GM21529 (cell line): Measurements from ENCODE around the gene RIN2.
A peak's percentile ranks its signal among the peaks of the same experiment; 100 is the strongest.

ENCODE experiments used
- ATAC-seq: cut with Tn5 transposase; IDR thresholded peaks from one replicate; pipeline ENCODE4 v1.9.1; 2021; ENCODE audit not compliant: unreplicated experiment

The RIN2 gene

DNA sequence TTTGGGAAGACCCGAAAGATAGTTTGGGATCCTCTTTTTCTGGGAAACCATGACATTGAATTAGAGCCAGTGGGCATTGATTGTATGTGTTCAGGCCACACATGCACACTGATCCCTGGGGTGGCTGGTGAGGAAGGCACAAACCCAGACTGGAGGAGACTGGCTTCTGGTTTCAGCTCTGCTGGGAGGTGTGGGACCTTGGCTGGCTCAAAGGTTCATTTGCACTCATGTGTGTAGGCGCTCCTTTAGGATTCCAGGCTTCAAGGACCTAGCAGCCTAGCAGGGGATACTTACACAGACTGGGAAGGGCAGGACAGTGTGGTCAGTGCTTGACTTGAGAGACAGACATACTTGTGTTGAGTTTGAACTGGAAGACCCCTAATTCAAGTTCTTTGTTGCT lies 7.2 kb downstream of the RIN2 start:
- no peak for ATAC-seq

DNA sequence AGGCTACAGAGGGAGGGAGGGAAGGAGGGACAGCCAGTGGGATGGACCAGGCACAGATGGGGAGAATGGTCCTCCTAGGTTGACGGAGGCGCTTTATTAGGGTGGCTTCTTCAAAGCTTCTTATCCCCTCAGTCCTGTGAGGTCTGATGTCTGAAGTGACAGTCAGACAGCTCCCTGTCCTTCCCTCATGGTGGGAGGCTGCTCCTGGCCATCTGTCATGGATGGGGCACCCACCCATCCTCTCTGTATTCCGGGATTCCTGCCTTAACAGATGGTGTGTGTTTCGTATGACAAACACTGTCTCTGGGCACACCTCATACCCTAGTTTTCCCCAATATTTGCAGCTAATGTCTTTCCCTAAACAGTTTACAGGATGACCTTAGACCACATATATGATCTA lies 7.9 kb downstream of the RIN2 start:
- ATAC-seq: no peak

DNA sequence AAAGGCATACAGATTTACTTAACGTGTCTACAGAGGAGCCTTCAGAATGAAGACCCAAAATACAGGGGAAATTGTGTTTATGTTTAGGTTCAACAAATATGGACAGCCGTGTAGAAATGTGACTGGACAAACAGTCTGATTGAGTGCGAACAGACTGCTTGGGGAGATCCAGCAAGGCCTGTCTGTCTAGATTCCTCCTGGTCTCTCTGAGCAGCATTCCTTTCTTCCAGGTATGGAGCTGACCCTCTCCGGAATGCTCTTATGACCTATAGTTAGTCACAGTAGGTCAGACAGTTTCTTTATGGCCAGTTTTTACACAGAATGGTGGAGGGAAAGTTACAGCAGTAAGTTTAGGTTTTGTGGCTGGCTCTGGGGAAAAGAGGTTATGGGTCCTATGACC lies 9.0 kb downstream of the RIN2 start:
- no peak for ATAC-seq

DNA sequence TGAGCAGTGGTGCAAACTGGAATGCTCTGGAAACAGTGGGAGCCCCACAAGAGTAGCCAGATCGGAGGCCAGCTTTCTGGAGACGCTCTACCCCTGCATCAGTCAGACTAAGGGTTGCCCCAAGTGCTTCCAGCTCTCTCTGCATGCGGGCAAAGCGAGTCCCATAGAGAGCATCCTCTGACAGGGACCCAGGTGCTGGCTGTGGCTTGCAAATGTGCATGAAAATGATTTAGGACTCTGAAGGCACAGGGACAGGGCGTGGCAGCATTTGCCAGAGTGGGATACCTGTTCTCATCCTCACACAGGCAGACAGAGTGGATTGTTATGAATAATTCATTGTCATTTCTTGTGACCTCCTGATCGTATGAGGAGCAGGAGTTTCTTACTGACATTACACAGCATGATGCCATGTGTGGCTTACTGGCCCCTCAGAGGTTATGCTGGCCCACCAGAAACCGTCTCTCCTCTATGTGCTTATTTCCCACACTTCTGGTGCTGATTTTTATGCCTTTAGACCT lies 10.3 kb downstream of the RIN2 start:
- no peak for ATAC-seq

DNA sequence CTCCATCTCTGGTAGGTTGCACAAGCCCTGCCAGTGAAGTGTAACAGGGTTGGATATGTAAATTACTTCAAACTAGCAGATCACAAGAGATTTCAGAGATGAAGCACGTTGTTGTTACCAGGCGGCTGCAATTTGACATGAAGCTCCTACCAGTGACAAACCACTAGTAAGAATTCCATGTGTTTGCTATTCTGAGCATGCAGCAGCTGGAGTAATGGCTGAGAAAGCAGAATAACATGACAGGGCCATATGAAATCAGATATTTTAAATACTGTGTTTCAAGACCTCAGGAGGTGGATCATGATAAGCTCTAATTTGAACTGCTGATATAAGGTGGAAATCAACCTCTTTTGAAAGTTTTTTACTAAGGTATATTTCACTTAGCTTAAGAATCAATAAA lies 11.4 kb downstream of the RIN2 start:
- ATAC-seq: no peak

DNA sequence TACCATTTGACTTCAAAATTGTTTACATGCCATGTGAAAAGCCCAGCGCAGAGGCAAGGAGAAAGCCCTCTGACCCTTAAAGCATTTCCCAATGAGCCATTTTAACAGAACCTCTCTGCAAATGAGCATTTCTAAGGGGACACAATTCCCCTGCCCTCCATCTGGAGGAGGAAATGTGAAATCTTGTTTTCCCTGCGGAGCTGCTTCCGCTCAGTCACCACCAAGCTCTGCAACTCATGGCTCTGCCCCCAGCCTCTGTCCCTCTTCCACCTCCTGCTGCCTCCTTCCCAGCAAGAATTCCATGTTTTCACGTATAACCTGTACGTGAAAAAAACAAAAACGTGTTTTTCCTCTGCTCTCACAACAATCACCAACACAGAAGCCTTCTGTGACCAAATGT lies 12.3 kb downstream of the RIN2 start:
- ATAC-seq: no peak

DNA sequence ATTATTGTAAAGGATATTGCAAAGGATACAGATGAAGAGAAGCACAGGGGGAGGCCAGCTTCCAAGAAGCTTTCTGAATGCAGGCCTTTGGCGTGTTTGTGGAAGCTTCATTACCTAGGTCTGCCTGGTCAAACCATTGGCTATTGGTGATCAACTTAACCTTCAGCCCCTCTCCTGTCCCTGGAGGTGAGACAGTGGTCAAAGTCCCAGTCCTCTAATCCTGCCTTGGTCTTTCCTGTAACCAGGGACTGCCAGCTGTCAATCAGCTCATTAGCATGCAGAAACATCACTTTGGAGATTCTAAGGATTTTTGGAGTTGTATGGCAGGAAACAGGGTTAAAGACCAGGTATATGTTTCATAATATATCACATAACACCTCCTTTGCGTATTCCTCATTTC lies 13.0 kb downstream of the RIN2 start:
- ATAC-seq: no peak

DNA sequence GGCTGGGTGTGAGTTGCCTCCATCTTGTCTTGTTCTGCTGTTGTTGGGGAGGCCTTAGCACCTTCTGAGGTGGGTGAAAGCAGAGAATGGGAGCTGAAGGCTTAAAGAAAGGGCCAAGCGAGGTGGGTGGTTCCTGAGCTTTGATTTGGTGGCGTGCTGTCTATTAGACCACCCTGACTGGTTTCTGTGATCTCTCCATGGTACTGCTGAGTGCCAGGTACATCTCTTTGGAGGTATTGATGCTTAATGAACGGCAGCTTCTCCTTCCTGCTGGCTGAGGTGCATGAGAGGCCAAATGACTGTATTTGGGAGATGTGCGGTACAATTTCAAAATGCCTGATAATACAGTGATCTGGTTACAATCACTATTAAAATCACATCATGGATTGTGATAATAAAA lies 15.4 kb downstream of the RIN2 start:
- no peak for ATAC-seq

DNA sequence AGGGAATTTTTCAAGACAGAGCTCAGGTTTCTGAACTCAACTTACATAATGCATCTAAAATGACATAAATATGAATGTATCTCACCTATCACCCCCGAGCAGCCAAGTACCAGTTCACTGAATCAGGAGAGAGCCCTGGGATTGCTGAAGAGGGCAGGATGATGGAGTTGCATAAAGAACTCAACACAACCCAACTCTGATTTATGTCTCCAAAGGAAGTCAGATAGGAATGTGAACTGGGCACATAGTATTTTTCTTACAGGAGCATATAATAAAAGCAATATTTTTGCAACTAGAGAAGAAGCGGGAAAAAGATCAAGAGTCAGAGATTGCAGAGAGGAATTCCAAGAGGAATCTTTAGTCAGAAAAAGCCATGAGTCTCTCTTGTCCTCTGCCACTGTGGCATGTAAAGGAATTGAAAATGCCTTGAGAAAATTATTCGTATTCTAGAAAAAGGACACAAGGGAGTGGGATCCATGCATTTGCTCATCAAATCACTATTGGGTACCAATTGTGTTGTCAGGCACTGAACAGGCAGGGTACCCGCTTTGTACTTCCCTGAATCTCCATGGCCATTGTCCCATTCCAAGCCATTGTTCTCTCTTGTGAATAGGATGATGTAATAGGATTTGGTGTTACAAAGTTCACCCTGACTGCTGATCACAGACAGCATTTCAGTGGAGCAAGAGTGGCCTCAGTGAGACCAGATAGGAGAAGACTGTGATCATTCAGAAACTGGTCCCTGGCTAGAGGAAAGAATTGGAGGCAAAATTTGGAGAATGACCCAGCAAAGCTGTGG lies 16.3 kb downstream of the RIN2 start:
- no peak for ATAC-seq

DNA sequence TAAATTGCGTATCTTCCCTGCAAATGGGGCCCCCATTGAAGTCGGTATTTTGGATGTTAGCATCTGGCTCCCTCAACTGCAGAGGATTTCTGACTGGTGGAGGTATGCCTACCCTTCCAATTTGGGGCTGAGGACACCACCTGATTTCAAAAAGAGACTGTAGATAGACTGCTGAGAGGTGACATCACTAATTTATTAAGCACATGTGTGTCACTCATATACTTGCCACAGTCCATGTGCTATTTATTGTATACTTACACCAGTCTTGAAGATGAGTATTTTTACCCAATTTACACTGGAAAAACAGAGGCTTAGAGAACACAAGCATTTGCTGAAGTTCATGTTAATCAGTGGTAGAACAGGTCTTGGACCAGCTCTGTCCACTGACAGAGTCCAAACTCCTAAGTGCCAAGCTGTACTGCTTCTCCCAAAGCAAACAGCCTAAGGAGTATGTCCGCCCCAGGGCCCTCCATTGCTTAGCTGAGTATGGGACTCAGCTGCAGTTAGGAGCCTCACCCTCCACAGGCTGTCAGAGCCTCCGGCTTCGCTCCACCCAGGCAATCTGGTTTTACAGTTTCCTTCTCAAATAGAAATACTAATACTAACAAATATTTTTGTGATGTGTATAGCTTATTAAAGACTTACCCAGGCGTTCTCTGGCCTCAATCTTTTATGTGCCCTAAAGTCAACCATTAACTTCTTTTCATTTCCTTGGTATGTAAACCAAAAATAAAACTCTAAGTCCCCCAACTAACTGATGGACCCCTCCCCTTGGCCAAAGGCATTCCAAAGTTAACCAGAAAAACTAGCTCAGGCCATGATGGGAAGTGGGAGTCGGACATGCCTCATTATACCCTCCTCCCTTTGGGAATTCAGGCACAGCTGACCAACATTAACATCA lies 17.5 kb downstream of the RIN2 start:
- no peak for ATAC-seq

DNA sequence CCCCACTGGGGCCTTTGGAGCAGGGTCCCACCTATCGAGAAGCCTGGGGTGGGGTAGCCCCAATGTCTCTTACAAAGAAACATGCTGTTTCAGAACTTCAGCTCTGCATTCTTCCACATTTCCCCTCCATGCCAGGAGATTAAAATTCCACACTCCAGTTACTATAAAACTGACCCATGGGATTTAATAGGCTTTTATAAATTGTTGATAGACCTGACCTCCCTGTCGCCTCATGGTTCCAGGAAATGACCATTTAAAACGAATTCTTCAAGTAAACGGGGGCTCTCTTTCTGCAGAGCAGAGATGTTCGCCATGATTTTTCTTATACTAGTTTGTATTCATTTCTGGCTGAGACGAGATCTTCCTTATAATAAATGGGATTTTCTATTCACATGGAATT lies 19.3 kb downstream of the RIN2 start:
- no peak for ATAC-seq

DNA sequence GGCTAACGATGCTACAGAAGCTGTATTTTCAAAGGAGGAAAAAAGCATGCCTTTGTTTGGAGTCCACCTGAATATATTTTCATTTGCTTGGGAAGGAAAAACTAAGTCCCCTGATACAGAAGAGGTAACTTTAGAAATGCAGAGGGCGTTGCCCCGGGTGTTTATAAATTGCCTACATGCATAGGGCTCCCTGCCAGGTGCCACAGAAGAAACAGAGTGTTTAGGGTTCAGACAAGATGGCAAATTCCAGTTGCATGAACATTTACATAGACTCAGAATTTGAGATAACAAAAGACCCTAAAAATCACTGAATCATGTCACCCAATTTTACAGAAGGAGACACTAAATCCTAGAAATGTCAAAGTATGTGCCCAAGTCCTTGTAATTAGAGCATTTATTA lies 19.9 kb downstream of the RIN2 start:
- no peak for ATAC-seq

DNA sequence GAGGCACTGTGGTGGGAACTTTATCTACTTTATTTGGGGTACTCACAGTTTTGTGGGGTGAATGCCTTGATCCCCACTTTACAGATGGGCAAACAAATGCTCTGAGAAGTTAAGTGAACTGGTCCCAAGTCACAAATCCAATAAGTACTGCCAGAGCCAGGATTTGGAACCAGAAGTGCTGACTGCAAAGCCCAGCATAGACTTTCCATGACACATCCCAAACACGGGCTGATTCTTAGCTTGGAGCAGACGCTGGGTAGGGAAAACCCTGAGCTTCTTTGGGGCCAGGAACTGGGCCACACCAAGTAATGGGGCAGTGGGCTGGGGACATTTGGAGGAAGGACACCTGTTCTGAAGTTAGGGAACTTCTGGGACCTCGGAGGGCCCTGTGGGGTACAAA lies 20.3 kb downstream of the RIN2 start:
- no peak for ATAC-seq

DNA sequence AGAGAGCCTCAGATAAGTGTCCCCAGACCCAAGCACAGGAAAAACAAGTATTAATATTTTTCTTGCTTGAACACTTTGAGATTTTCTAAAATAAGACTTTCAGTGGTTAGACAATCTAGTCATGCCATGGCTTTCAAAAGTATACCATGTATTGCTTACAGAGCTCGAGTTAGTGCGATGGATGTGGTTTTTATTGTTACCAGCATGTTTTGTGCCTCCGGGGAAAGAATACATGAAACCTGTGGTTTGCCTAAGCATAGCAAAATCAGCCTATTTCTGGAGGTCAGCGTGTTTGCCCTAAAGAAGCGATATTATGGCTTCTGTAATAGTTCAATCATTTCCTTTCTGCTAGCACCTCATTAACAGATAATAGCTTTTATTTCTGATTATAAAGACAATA lies 21.6 kb downstream of the RIN2 start:
- ATAC-seq: peak; percentile 77

DNA sequence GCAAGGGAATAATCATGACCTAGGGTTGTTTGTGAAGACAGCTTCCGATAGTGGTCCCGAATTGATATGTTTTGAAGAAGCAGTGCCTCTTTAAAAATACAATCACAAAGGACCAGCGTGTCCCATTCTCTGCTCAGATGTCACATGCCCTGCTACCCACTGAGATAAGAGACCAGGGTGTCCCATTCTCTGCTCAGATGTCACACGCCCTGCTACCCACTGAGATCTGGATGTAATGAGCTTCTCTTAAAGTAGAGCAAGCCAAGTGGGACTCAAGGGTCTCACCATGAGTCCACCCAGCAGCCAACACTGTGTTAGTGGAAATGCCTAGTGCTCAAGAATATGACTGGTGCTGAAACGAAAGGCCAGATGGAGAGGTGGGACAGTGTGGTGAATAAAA lies 22.2 kb downstream of the RIN2 start:
- no peak for ATAC-seq

DNA sequence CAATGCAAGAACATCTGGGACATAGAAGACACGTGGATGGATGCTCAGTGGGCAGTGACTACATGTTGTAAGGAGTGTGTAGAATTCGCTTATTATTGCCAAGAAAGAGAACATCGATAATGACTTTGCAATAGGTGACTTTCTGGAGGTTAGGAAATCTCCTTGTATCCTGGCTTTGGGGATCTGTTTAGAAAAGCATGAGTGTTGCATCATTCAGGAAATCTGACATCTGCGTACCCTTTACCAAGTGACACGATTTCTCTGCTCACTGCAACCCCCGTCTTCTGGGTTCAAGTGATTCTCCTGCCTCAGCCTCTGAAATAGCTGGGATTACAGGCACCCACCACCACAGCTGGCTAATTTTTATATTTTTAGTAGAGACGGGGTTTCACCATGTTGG lies 23.2 kb downstream of the RIN2 start:
- no peak for ATAC-seq

DNA sequence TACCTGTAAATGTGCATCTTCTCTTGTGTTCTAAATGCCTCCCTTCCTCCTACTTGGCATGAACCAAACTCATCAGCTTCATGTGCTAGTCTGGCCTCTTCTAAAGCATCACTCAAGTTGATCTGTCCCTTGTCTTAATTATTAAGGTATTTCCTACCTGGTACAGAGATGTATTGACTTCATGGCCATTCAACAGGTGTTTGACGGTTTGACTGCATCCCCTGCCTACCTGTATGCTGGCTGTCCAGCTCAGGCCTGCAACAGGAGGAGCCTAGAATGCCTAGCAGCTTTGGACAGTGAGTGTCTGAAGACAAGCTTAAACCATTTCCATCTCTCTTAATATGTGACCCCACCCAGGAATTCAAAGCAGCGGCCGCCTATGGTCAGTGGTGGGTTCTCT lies 24.6 kb downstream of the RIN2 start:
- ATAC-seq: no peak

DNA sequence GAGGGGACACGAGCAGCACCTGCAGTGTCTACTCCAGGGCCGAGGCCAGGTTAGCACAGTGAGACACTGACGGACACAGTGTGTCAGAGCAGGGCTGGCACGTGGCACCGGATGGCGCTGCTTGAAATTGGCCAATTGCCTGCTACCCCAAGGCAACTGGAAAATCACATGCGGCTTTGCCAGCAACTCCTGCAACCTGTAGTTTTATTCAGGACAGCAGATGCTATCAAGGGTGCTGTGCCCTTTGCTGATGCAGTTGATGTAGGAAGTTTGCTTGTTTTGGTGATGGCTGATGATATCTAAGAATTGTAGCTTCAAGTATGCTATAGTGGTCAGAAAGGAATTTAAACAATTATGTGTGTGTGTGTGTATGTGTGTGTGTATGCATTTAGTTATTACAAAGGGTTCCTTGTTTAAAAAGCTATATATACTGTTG lies 25.9 kb downstream of the RIN2 start:
- ATAC-seq: no peak

DNA sequence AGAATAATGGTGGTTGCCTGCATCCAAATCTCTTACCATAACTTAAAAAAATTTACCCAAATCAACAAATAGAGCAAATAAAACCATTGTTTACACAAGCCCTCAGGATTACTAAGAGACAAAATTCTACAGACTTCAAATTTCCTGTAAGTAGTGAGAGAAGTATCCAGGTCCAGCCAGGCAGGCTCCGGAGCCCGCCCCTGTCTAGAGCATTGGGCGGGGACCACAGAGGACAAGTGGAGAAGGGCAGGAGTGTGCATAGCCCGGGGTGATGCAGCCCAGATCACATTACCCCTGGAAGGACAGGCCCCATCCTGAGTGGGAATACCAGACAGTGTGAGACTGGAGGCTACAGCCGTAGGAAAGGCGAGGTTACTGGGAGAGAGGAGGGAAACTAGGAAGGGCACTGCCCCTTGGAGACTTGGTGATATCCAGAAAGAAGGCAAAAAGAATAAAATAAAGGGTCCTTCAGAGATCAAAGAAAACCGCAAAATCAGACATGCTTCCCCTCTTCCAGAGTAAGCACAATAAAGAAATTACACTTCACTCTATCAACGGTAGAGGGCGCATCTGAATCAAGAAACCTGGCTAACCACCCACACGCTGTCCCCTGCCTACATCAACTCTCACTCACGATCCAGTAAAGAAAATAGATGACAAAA lies 26.6 kb downstream of the RIN2 start:
- ATAC-seq: peak; percentile 61

DNA sequence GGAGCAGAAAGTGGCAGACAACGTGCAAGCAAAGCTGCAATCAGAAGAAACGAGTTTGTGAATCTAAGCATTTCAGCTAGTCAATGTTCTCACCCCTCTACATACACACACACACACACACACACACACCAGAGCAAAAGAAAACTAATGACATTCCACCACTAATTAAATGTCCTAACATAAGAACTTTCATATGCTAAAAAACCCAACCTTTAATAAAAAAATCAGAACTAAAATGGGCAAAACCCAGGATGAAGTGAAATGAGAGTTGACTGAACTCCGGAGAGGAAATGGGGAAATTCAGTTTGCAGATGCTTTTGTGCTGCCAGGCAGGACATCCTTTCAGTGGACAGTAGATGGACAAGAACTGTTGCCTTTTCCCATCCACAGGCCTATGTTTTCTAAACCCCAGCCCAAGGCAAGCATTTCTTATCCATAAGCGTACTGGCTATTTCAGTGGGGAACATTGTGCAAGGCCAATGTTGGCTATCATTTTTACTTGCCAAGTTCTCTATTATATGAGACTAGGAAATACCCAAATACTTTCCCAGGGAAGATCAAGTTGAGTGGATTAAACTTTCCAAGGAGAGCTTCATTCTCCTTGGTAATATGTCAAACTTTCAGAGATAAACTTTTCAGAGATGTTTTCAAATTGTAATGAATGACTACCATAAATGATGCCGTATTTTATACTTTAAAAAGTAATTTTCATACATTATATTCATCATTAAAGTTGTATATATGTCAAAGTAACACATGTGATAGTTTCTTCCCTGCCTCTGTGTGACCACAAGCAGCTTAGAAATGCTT lies 27.3 kb downstream of the RIN2 start:
- no peak for ATAC-seq

DNA sequence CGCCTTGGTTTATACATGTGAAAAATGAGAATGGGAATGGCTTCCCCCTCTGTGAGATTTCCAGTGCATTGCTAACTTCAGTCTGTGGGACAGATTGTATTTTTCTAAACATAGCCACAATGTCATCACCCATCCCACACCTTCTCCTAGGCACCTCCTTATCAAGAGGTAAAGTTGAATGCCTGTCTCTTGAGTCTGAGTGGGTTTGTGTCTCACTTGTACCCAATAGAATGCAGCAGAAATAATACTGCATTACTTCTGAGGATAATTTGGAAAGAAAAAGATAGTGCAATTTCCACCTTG lies 27.9 kb downstream of the RIN2 start:
- ATAC-seq: no peak
